LNCaP clone FGC (cell line): ENCODE measurements around the gene SRRM3.

Source experiments
- DNase-seq: peaks from one replicate; pipeline ENCODE4 v3.0.0-alpha.2; 2011; ENCODE audit warnings: low read depth
- H3K4me3 ChIP-seq: 2 replicates; pipeline ENCODE4 v1.5.1; 2011; ENCODE audit warnings: mild to moderate bottlenecking, low read depth, low read length, control low read depth
- CTCF ChIP-seq: IDR thresholded peaks from 2 replicates; pipeline ENCODE4 v1.5.1; 2012; ENCODE audit warnings: mild to moderate bottlenecking; ENCODE audit not compliant: control insufficient read depth, insufficient read depth; ENCODE audit errors: extremely low read depth

Gene SRRM3

GRCh38 chr7:76315364-76315763 is 113.7 kb downstream of the SRRM3 start:
- no peak for TF ChIP-seq CTCF
- no peak for DNase-seq
- no peak overlapping the region for H3K4me3 ChIP-seq

- peak overlapping the region; percentile 72 for H3K4me3 ChIP-seq
- DNase-seq, result no peak
- no peak for TF ChIP-seq CTCF
Measured at GRCh38 chr7:76316984-76317781, 115.5 kb downstream of the SRRM3 start.

GRCh38 chr7:76317782-76318487 is 116.2 kb downstream of the SRRM3 start:
- DNase-seq, result peak; percentile 85
- TF ChIP-seq CTCF, result no peak
- H3K4me3 ChIP-seq, result peak overlapping the region; percentile 72

GRCh38 chr7:76318488-76319353 is 117.0 kb downstream of the SRRM3 start:
- DNase-seq, result no peak
- peak; percentile 36 for TF ChIP-seq CTCF
- peak overlapping the region; percentile 72 for H3K4me3 ChIP-seq

- no peak overlapping the region for H3K4me3 ChIP-seq
- DNase-seq, result no peak
- TF ChIP-seq CTCF, result no peak
Measured at GRCh38 chr7:76325092-76325491, 123.4 kb downstream of the SRRM3 start.

GRCh38 chr7:76325811-76326210 is 124.1 kb downstream of the SRRM3 start:
- no peak for TF ChIP-seq CTCF
- H3K4me3 ChIP-seq, result no peak overlapping the region

More at GRCh38 chr7:76325811-76326210, 124.1 kb downstream of the SRRM3 start:
- no peak for DNase-seq
